ENCODE measurements around the gene CAP2.

- no peak for TF ChIP-seq CTCF (IDR thresholded peaks at IDR 0.05)
- TF ChIP-seq POLR2AphosphoS5 (IDR thresholded peaks at IDR 0.05): no peak
- no peak for TF ChIP-seq POLR2A (IDR thresholded peaks at IDR 0.05)
These were observed 108.7 kb downstream of the CAP2 start for GRCh38 chr6:17501982-17502704.

Data from transverse colon (tissue), 4 donors.